H1 (cell line): ENCODE data around the gene NFYB. TPM values are rescaled to one million over a fixed set of nuclear protein-coding genes. Genes with fewer than 3 reads are reported as not detected.

Experiments used
- CTCF ChIA-PET: fragments of 300-600 bp; sonication (Branson Sonifier 250); formaldehyde crosslinking; loops from one replicate; lab custom pipeline; 2021; ENCODE audit not compliant: partially characterized antibody; lab: Charles Lee
- POLR2A ChIA-PET: fragments of 300-600 bp; sonication (Branson Sonifier 250); formaldehyde crosslinking; loops from one replicate; lab custom pipeline; 2021; ENCODE audit warnings: inconsistent platforms; ENCODE audit not compliant: partially characterized antibody; lab: Charles Lee
- DNase-seq, 2 experiments: peaks; one replicate each; pipeline versions ENCODE4 v3.0.0 to v3.0.0-alpha.2; 2010 to 2022; ENCODE audit warnings: low spot score in 2 of 2, low read depth in 1 of 2, mixed read lengths in 1 of 2
- FAIRE-seq: peaks from 2 replicates; lab custom pipeline; 2011; peaks lifted over from hg19 to GRCh38; lab: Jason Lieb, UNC
- H2AFZ ChIP-seq: 2 replicates; pipeline ENCODE4 v1.8.1; 2012; ENCODE audit warnings: low read length, inconsistent platforms
- H2AK5ac ChIP-seq: 2 replicates; pipeline ENCODE4 v1.6.1; 2013; ENCODE audit warnings: low read depth, low read length
- H2BK120ac ChIP-seq: replicated peaks from 2 replicates; pipeline ENCODE3; 2013; ENCODE audit warnings: low read depth, low read length, inconsistent platforms
- H2BK12ac ChIP-seq: 2 replicates; pipeline ENCODE4 v1.6.1; 2013; ENCODE audit warnings: low read depth, low read length
- H2BK15ac ChIP-seq: 2 replicates; pipeline ENCODE4 v1.6.1; 2013; ENCODE audit warnings: low read length
- H2BK20ac ChIP-seq: 2 replicates; pipeline ENCODE4 v1.6.1; 2013; ENCODE audit warnings: low read length
- H2BK5ac ChIP-seq: 2 replicates; pipeline ENCODE4 v1.6.1; 2013; ENCODE audit warnings: low read depth, low read length
- H3K14ac ChIP-seq: 2 replicates; pipeline ENCODE4 v1.6.1; 2013; ENCODE audit warnings: inconsistent platforms; ENCODE audit not compliant: insufficient read length
- H3K18ac ChIP-seq: 2 replicates; pipeline ENCODE4 v1.6.1; 2013; ENCODE audit warnings: low read length; ENCODE audit errors: extremely low read depth
- H3K23ac ChIP-seq: 2 replicates; pipeline ENCODE4 v1.6.1; 2013; ENCODE audit warnings: inconsistent platforms; ENCODE audit not compliant: insufficient read length
- H3K23me2 ChIP-seq: 2 replicates; pipeline ENCODE4 v1.6.1; 2013; ENCODE audit warnings: low read depth, low read length
- H3K27ac ChIP-seq: 2 replicates; pipeline ENCODE4 v1.6.1; 2011; ENCODE audit warnings: low read depth, low read length, inconsistent platforms
- H3K27me3 ChIP-seq, 4 experiments: replicated peaks in 1 of 4; 1 replicate in 1 of 4; 2 replicates in 3 of 4; pipeline versions ENCODE4 v1.6.1 to v1.8.1; 2011 to 2013; ENCODE audit warnings: low read length in 3 of 4, mild to moderate bottlenecking in 3 of 4, inconsistent platforms in 2 of 4, mixed read lengths in 2 of 4, moderate library complexity in 1 of 4; ENCODE audit not compliant: control insufficient read depth in 3 of 4, insufficient read depth in 3 of 4; ENCODE audit errors: extremely low read depth in 1 of 4
- H3K36me3 ChIP-seq, 4 experiments: 2 replicates each; pipeline versions ENCODE4 v1.6.1 to v1.8.1; 2011 to 2013; ENCODE audit warnings: mild to moderate bottlenecking in 4 of 4, low read length in 3 of 4, moderate library complexity in 2 of 4, control low read depth in 1 of 4, inconsistent platforms in 1 of 4; ENCODE audit not compliant: insufficient read depth in 4 of 4, control insufficient read depth in 2 of 4
- H3K4ac ChIP-seq: replicated peaks from 2 replicates; pipeline ENCODE3; 2013; ENCODE audit warnings: low read length, low read depth, mixed read lengths, inconsistent platforms; ENCODE audit not compliant: insufficient read length
- H3K4me1 ChIP-seq, 4 experiments: replicated peaks in 1 of 4; 1 replicate in 1 of 4; 2 replicates in 3 of 4; pipeline versions ENCODE4 v1.6.1 to v1.8.1; 2011 to 2013; ENCODE audit warnings: low read length in 3 of 4, inconsistent platforms in 2 of 4, mixed read lengths in 1 of 4; ENCODE audit not compliant: insufficient read depth in 4 of 4, control insufficient read depth in 3 of 4
- H3K4me2 ChIP-seq, 2 experiments: 2 replicates each; pipeline versions ENCODE4 v1.6.1 to v1.8.1; 2011 to 2013; ENCODE audit warnings: low read depth in 2 of 2, low read length in 2 of 2, control low read depth in 1 of 2, inconsistent platforms in 1 of 2, mild to moderate bottlenecking in 1 of 2; ENCODE audit not compliant: insufficient read depth in 1 of 2
- H3K4me3 ChIP-seq, 4 experiments: fragments of 200-600, 300-600 bp in 1 of 4; sonication (generic), shearing (Covaris generic), sonication (Bioruptor Twin) in 1 of 4; 2 replicates each; pipeline versions ENCODE4 v1.5.1 to v1.8.1; 2011 to 2016; ENCODE audit warnings: low read length in 4 of 4, low read depth in 3 of 4, control low read depth in 2 of 4, inconsistent platforms in 2 of 4, mild to moderate bottlenecking in 2 of 4, mixed read lengths in 1 of 4, moderate library complexity in 1 of 4; ENCODE audit not compliant: insufficient read depth in 2 of 4; ENCODE audit errors: extremely low read depth in 1 of 4
- H3K56ac ChIP-seq: replicated peaks from 2 replicates; pipeline ENCODE3; 2013; ENCODE audit warnings: low read depth, mild to moderate bottlenecking, mixed read lengths, low read length, inconsistent platforms; ENCODE audit not compliant: insufficient read length
- H3K79me1 ChIP-seq: 2 replicates; pipeline ENCODE4 v1.6.1; 2013; ENCODE audit warnings: low read depth, low read length, control low read depth
- H3K79me2 ChIP-seq, 2 experiments: 2 replicates each; pipeline versions ENCODE4 v1.6.1 to v1.8.1; 2012 to 2013; ENCODE audit warnings: low read length in 2 of 2, mild to moderate bottlenecking in 2 of 2, inconsistent platforms in 1 of 2; ENCODE audit not compliant: insufficient read depth in 2 of 2, control insufficient read depth in 1 of 2
- H3K9ac ChIP-seq, 4 experiments: replicated peaks in 1 of 4; 1 replicate in 1 of 4; 2 replicates in 3 of 4; pipeline versions ENCODE4 v1.6.1 to v1.8.1; 2011 to 2013; ENCODE audit warnings: low read depth in 3 of 4, low read length in 3 of 4, control low read depth in 2 of 4, mild to moderate bottlenecking in 2 of 4, moderate library complexity in 2 of 4, inconsistent platforms in 1 of 4; ENCODE audit errors: extremely low read depth in 1 of 4
- H3K9me3 ChIP-seq, 2 experiments: 2 replicates each; pipeline versions ENCODE4 v1.6.1 to v1.8.1; 2012 to 2013; ENCODE audit warnings: mild to moderate bottlenecking in 2 of 2, moderate library complexity in 2 of 2, control low read depth in 1 of 2, inconsistent platforms in 1 of 2, low read depth in 1 of 2, low read length in 1 of 2, mixed read lengths in 1 of 2; ENCODE audit not compliant: insufficient read depth in 2 of 2
- H4K20me1 ChIP-seq, 2 experiments: replicated peaks in 1 of 2; 2 replicates each; pipeline versions ENCODE3 to v1.8.1; 2011 to 2013; ENCODE audit warnings: inconsistent platforms in 2 of 2, low read length in 2 of 2, mild to moderate bottlenecking in 1 of 2; ENCODE audit not compliant: insufficient read depth in 2 of 2, control insufficient read depth in 1 of 2
- H4K5ac ChIP-seq: 2 replicates; pipeline ENCODE4 v1.6.1; 2013; ENCODE audit warnings: low read length, low read depth, mixed read lengths, inconsistent platforms; ENCODE audit not compliant: insufficient read length
- H4K8ac ChIP-seq: 2 replicates; pipeline ENCODE4 v1.8.0; 2013; ENCODE audit warnings: mild to moderate bottlenecking, moderate library complexity, low read length, inconsistent platforms; ENCODE audit not compliant: insufficient read depth; ENCODE audit errors: extremely low read depth
- H4K91ac ChIP-seq: replicated peaks from 2 replicates; pipeline ENCODE3; 2013; ENCODE audit warnings: low read length, mixed read lengths, inconsistent platforms; ENCODE audit not compliant: insufficient read length
- BRCA1 ChIP-seq: IDR thresholded peaks from 2 replicates; pipeline ENCODE4 v1.6.1; 2012; ENCODE audit warnings: low read depth, low read length, improper control_type of control experiment
- CBX5 ChIP-seq: fragments of 300-800, 300-1000 bp; sonication (generic); IDR thresholded peaks from 2 replicates; pipeline ENCODE4 v1.7.1; 2016; ENCODE audit warnings: antibody characterized with exemption, low read length, low read depth
- CTBP2 ChIP-seq: IDR thresholded peaks from 2 replicates; pipeline ENCODE4 v1.7.0; 2011; ENCODE audit warnings: borderline replicate concordance, mild to moderate bottlenecking, moderate library complexity, mixed read lengths, low read length; ENCODE audit not compliant: insufficient read depth, insufficient read length
- E2F6 ChIP-seq: IDR thresholded peaks from 2 replicates; pipeline ENCODE4 v1.6.1; 2012; ENCODE audit warnings: inconsistent platforms
- HDAC2 ChIP-seq, 2 experiments: fragments of 300-600 bp in 1 of 2; sonication (generic) in 1 of 2; IDR thresholded peaks; 2 replicates each; pipeline ENCODE4 v1.6.1; 2011 to 2012; ENCODE audit warnings: low read depth in 2 of 2, low read length in 2 of 2, mild to moderate bottlenecking in 2 of 2, moderate library complexity in 2 of 2, borderline replicate concordance in 1 of 2, inconsistent platforms in 1 of 2
- JUN ChIP-seq: IDR thresholded peaks from 2 replicates; pipeline ENCODE4 v1.6.1; 2011; ENCODE audit warnings: low read depth, mild to moderate bottlenecking, improper control_type of control experiment, low read length
- NRF1 ChIP-seq: IDR thresholded peaks from 2 replicates; pipeline ENCODE4 v1.6.1; 2011; ENCODE audit warnings: mild to moderate bottlenecking, low read depth, low read length, improper control_type of control experiment
- SP1 ChIP-seq: IDR thresholded peaks from 2 replicates; pipeline ENCODE4 v1.6.1; 2011; ENCODE audit warnings: low read depth, low read length
- SP2 ChIP-seq: IDR thresholded peaks from 2 replicates; pipeline ENCODE4 v1.6.1; 2012; ENCODE audit warnings: mild to moderate bottlenecking, low read length, inconsistent platforms
- TAF1 ChIP-seq: IDR thresholded peaks from 2 replicates; pipeline ENCODE4 v1.6.1; 2011; ENCODE audit warnings: mild to moderate bottlenecking, low read depth, low read length
- TCF12 ChIP-seq: IDR thresholded peaks from 2 replicates; pipeline ENCODE4 v1.6.1; 2011; ENCODE audit warnings: low read depth, mild to moderate bottlenecking, low read length
- WGBS, 2 experiments: shearing (Covaris generic) in 1 of 2; methylation state at CpG; one replicate each; pipeline versions ENCODE4 v1.1.6 to v1.1.7; 2013 to 2015; ENCODE audit warnings: low lambda C conversion rate in 2 of 2, mixed read lengths in 2 of 2, inconsistent platforms in 1 of 2, low coverage in 1 of 2, missing lambda C conversion rate in 1 of 2; ENCODE audit not compliant: insufficient replicate concordance in 2 of 2, insufficient coverage in 1 of 2, insufficient read length in 1 of 2; ENCODE audit errors: extremely low coverage in 1 of 2, missing lambda C conversion rate in 1 of 2; 5-methylcytosine and 5-hydroxymethylcytosine counted together
- polyA plus RNA-seq, 7 experiments: library from polyadenylated mRNA; depleted of rRNA in 3 of 7; stranded (reverse) in 5 of 7; unstranded in 2 of 7; fragments of >200 nt in 5 of 7; fragments of 200-250 nt in 2 of 7; gene quantifications; 1 replicate in 5 of 7; 2 replicates in 1 of 7; 4 replicates in 1 of 7; pipeline versions ENCODE4 v1.2.1 to v1.2.3, GENCODE V29; 2011 to 2013; ENCODE audit warnings: missing spikeins in 2 of 7, mixed read lengths in 2 of 7
- total RNA-seq: library from RNA; stranded (reverse); fragmentation: NEBNext Ultra II Directional; extraction: Animal tissue kit (Norgen Biotek cat#: 25700); gene quantifications from 2 replicates; pipeline ENCODE4 v1.2.1, GENCODE V29; 2021

The NFYB gene
- total and polyA plus RNA-seq, 2 of the 8 experiments (the other 6 are each of a cell fraction or from before 2014, with no cell fraction given), result 29.1 to 43.5 TPM

GRCh38 chr12:104155711-104156555, 17.9 kb upstream of the NFYB start:
- DNase-seq (no peak), FAIRE-seq (no peak)
- H3K4me3 ChIP-seq, result no peak overlapping the region
- H3K56ac ChIP-seq, result no peak overlapping the region
- H3K27me3 ChIP-seq, result no peaks in the 10 kb centered on the region
- no peak overlapping the region for H4K91ac ChIP-seq
- no peaks in the 10 kb centered on the region for H3K79me2 ChIP-seq
- no peak overlapping the region for H2AFZ ChIP-seq
- H2BK20ac ChIP-seq, result no peak overlapping the region
- no peaks in the 10 kb centered on the region for H3K23me2 ChIP-seq
- no peak overlapping the region for H3K4ac ChIP-seq
- no peak overlapping the region for H2BK120ac ChIP-seq
- H3K79me1 ChIP-seq, result no peaks in the 10 kb centered on the region
- no peak overlapping the region for H4K8ac ChIP-seq
- ChIA-PET CTCF (no interaction called here), POLR2A (no interaction called here)
- no peak overlapping the region for H3K18ac ChIP-seq
- H3K27ac ChIP-seq, result no peak overlapping the region
- H2BK5ac ChIP-seq, result no peak overlapping the region
- no peak overlapping the region for H3K23ac ChIP-seq
- no peak overlapping the region for H3K4me2 ChIP-seq
- H4K5ac ChIP-seq, result no peak overlapping the region
- no peak overlapping the region for H2AK5ac ChIP-seq
- no peaks in the 10 kb centered on the region for H3K4me1 ChIP-seq
- WGBS, 2 experiments, result 91% methylated on average over 8 of the region's 8 CpGs; no CpG with 5 or more reads in 1 of the 2 experiments
- H3K9ac ChIP-seq, result no peak overlapping the region
- no peaks in the 10 kb centered on the region for H3K36me3 ChIP-seq
- H3K9me3 ChIP-seq, result no peaks in the 10 kb centered on the region
- no peaks in the 10 kb centered on the region for H4K20me1 ChIP-seq
- no peak overlapping the region for H3K14ac ChIP-seq
- no peak overlapping the region for H2BK12ac ChIP-seq
- no peak overlapping the region for H2BK15ac ChIP-seq
- no peak for TF ChIP-seq JUN
- TF ChIP-seq CTBP2, result no peak
- TF ChIP-seq CBX5, result no peak
- TF ChIP-seq BRCA1, result no peak
- no peak for TF ChIP-seq HDAC2 (IDR thresholded peaks at IDR 0.05; ENCODE audit: borderline replicate concordance in 1 of 2, low read depth in 2 of 2, low read length in 2 of 2)
- no peak for TF ChIP-seq SP1
- TF ChIP-seq TCF12, result no peak
- TF ChIP-seq E2F6, result no peak
- TF ChIP-seq TAF1, result no peak
- TF ChIP-seq SP2, result no peak
- TF ChIP-seq NRF1, result no peak
